ENCODE results near the gene ACHE.

Gene ACHE

DNA sequence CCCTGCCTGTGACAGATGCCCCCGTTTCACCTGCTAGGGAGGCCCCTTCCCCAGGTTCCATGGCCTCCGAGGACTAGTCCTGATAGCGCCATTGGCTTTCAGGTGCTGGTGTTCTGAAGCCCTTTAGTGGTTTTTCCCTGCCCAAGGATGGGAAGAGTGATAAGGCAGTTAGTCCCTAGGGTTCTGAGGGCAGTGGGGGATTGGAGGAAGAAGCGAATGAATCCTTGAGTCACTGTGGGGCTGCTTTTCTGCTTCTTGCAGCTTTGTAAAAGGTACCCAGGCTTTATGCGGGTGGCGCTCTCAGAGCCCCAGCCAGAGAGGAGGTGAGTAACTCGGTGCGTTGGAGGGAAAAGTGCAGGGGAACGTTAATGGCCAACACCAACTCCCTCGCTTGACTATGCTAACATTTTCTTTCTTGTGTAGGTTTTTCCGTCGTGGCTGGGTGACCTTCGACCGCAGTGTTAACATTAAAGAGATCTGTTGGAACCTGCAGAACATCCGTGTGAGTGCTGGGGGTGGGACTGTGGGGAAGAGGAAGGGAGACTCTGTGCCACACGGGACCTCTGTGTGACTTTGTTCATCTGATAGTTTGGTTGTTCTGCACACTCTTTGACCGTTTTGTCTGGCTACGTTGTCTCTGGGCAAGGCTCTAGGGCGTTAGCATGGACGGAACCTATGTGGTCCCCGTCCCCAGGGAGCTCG, 10.1 kb downstream of the ACHE start:
- Histone ChIP-seq H3K4me2 (ENCODE audit: low read length) (no peak overlapping the region), H3K27ac (ENCODE audit: low read length) (no peak overlapping the region), H3K9me3 (ENCODE audit: insufficient read depth, low read length) (no peaks in the 10 kb centered on the region), H3K36me3 (replicated peaks; ENCODE audit: low read depth, low read length) (peaks cover 78% of the 10 kb centered on the region), H3K4me3 (ENCODE audit: low read length) (no peak overlapping the region), H3K4me1 (ENCODE audit: low read length) (peaks cover 24% of the 10 kb centered on the region), H2AFZ (ENCODE audit: low read depth, low read length) (no peak overlapping the region), H3K27me3 (ENCODE audit: low read depth, low read length) (no peaks in the 10 kb centered on the region), H3K79me2 (ENCODE audit: low read length) (peaks cover 45% of the 10 kb centered on the region), H3K9ac (ENCODE audit: low read length) (no peak overlapping the region), H4K20me1 (ENCODE audit: insufficient read depth, low read length) (peaks cover 18% of the 10 kb centered on the region)
- TF ChIP-seq, protein P1, sequence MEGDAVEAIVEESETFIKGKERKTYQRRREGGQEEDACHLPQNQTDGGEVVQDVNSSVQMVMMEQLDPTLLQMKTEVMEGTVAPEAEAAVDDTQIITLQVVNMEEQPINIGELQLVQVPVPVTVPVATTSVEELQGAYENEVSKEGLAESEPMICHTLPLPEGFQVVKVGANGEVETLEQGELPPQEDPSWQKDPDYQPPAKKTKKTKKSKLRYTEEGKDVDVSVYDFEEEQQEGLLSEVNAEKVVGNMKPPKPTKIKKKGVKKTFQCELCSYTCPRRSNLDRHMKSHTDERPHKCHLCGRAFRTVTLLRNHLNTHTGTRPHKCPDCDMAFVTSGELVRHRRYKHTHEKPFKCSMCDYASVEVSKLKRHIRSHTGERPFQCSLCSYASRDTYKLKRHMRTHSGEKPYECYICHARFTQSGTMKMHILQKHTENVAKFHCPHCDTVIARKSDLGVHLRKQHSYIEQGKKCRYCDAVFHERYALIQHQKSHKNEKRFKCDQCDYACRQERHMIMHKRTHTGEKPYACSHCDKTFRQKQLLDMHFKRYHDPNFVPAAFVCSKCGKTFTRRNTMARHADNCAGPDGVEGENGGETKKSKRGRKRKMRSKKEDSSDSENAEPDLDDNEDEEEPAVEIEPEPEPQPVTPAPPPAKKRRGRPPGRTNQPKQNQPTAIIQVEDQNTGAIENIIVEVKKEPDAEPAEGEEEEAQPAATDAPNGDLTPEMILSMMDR (IDR thresholded peaks at IDR 0.05; ENCODE audit: low read depth, low read length) = no peak
- TF ChIP-seq EZH2phosphoT487 (IDR thresholded peaks at IDR 0.05; ENCODE audit: low read depth) = no peak

DNA sequence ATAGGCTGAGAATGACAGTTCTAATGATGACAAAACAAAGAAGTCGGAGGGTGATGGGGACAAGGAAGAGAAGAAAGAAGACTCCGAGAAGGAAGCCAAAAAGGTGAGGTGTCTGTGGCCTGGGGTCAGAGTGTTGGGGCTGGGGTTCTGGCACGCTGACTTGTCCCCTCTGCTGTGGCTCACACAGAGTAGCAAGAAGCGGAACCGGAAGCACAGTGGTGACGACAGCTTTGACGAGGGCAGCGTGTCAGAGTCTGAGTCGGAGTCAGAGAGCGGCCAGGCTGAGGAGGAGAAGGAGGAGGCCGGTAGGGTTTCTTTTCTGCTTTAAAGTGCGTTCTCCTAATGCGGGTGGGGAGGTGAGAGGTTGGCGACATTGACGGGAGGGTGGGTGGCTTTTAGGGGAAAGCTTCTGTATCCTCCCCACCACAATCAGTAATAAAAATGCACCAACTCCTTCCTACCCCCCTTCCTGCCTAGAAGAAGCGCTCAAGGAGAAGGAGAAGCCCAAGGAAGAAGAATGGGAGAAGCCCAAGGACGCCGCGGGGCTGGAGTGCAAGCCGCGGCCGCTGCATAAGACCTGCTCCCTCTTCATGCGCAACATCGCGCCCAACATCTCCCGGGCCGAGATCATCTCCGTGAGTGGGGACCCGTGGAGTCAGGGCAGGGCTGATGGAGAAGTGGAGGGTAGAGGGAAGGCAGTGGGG, 10.8 kb downstream of the ACHE start:
- H3K9ac ChIP-seq (ENCODE audit: low read length) = no peak overlapping the region
- H3K27me3 ChIP-seq (ENCODE audit: low read depth, low read length) = no peaks in the 10 kb centered on the region
- TF ChIP-seq, protein P1 (IDR thresholded peaks at IDR 0.05; ENCODE audit: low read depth, low read length) = no peak
- no peak for TF ChIP-seq EZH2phosphoT487 (IDR thresholded peaks at IDR 0.05; ENCODE audit: low read depth)
- H3K9me3 ChIP-seq (ENCODE audit: insufficient read depth, low read length) = no peaks in the 10 kb centered on the region
- no peak overlapping the region for H2AFZ ChIP-seq (ENCODE audit: low read depth, low read length)
- peaks cover 82% of the 10 kb centered on the region for H3K36me3 ChIP-seq (replicated peaks; ENCODE audit: low read depth, low read length)
- peaks cover 23% of the 10 kb centered on the region for H3K4me1 ChIP-seq (ENCODE audit: low read length)
- no peak overlapping the region for H3K4me2 ChIP-seq (ENCODE audit: low read length)
- no peak overlapping the region for H3K27ac ChIP-seq (ENCODE audit: low read length)
- peaks cover 23% of the 10 kb centered on the region for H4K20me1 ChIP-seq (ENCODE audit: insufficient read depth, low read length)
- H3K79me2 ChIP-seq (ENCODE audit: low read length) = peaks cover 52% of the 10 kb centered on the region
- no peak overlapping the region for H3K4me3 ChIP-seq (ENCODE audit: low read length)

DNA sequence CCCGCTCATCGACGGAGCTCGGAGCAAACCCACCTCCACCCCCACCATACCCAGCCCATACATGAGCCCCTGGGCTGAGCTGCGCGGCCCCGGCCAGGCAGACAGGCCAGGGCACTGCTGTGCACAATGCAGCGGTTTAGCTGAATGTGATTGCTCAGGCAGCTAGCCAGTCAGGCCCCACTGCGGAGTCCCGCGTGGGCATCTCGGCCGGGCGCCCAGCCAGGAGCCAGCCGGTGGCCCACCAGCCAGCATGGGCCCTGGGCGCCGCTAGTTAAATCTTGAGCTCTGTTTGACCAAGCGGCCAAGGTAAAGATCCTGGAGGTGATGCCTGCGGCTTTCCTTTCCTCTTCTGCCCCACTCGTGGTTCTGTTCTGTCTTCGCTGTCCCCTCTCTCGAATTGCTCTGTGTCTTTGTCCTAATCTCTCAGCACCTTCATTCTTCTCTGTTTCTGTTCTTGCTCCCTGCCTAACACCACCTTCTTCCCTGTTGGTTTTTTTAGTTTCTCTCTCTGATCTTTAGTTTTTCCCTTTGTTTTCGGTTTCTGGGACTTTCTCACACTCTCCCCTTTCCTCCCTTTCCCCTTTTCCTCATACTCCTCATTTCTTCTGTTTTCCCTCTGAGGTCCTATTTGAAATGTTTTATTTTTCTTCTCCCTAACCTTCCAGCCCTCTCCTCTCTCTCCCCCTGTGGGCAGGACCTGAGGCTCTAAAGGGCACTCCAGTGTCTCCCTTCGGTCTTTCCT, 12.7 kb downstream of the ACHE start:
- Histone ChIP-seq H4K20me1 (ENCODE audit: insufficient read depth, low read length) (peaks cover 38% of the 10 kb centered on the region), H3K36me3 (replicated peaks; ENCODE audit: low read depth, low read length) (peaks cover 87% of the 10 kb centered on the region), H3K27ac (ENCODE audit: low read length) (no peak overlapping the region)

More for the DNA sequence above, 12.7 kb downstream of the ACHE start:
- H2AFZ ChIP-seq (ENCODE audit: low read depth, low read length) = no peak overlapping the region
- H3K4me3 ChIP-seq (ENCODE audit: low read length) = no peak overlapping the region
- no peak overlapping the region for H3K9ac ChIP-seq (ENCODE audit: low read length)
- peaks cover 57% of the 10 kb centered on the region for H3K79me2 ChIP-seq (ENCODE audit: low read length)
- TF ChIP-seq, protein P1 (IDR thresholded peaks at IDR 0.05; ENCODE audit: low read depth, low read length) = no peak
- TF ChIP-seq EZH2phosphoT487 (IDR thresholded peaks at IDR 0.05; ENCODE audit: low read depth) = no peak
- H3K9me3 ChIP-seq (ENCODE audit: insufficient read depth, low read length) = no peaks in the 10 kb centered on the region
- H3K4me2 ChIP-seq (ENCODE audit: low read length) = no peak overlapping the region
- H3K4me1 ChIP-seq (ENCODE audit: low read length) = peaks cover 14% of the 10 kb centered on the region
- no peaks in the 10 kb centered on the region for H3K27me3 ChIP-seq (ENCODE audit: low read depth, low read length)

Measured in OCI-LY3 (cell line).